Astrocyte (in vitro differentiated cells and primary cell): ENCODE data around the gene VIM. TPM values are rescaled to one million over a fixed set of nuclear protein-coding genes. Genes with fewer than 3 reads are reported as not detected.

Experiments used
- DNase-seq: peaks from one replicate; pipeline ENCODE4 v3.0.0-alpha.2; 2010; ENCODE audit warnings: low read depth
- FAIRE-seq: peaks from 2 replicates; lab custom pipeline; 2011; peaks lifted over from hg19 to GRCh38; lab: Jason Lieb, UNC
- H2AFZ ChIP-seq: 2 replicates; pipeline ENCODE4 v1.6.0; 2012; ENCODE audit warnings: low read depth, low read length, inconsistent platforms
- H3K27ac ChIP-seq: 2 replicates; pipeline ENCODE4 v1.5.1; 2011; ENCODE audit warnings: low read depth, low read length, inconsistent platforms
- H3K27me3 ChIP-seq: 2 replicates; pipeline ENCODE4 v1.6.0; 2011; ENCODE audit warnings: low read length, inconsistent platforms; ENCODE audit not compliant: insufficient read depth
- H3K36me3 ChIP-seq: 2 replicates; pipeline ENCODE4 v1.5.1; 2011; ENCODE audit warnings: low read length, inconsistent platforms; ENCODE audit not compliant: insufficient read depth
- H3K4me1 ChIP-seq: 2 replicates; pipeline ENCODE4 v1.5.1; 2011; ENCODE audit warnings: low read length, inconsistent platforms; ENCODE audit not compliant: insufficient read depth
- H3K4me2 ChIP-seq: 2 replicates; pipeline ENCODE4 v1.6.0; 2012; ENCODE audit warnings: low read length, inconsistent platforms
- H3K4me3 ChIP-seq: 2 replicates; pipeline ENCODE4 v1.5.1; 2011; ENCODE audit warnings: low read depth, mild to moderate bottlenecking, low read length, inconsistent platforms; ENCODE audit not compliant: insufficient read depth
- H3K79me2 ChIP-seq: 2 replicates; pipeline ENCODE4 v1.6.0; 2012; ENCODE audit warnings: mild to moderate bottlenecking, low read length, inconsistent platforms; ENCODE audit not compliant: insufficient read depth
- H3K9ac ChIP-seq: 2 replicates; pipeline ENCODE4 v1.6.0; 2012; ENCODE audit warnings: mild to moderate bottlenecking, low read length, inconsistent platforms
- H3K9me3 ChIP-seq: 2 replicates; pipeline ENCODE4 v1.5.1; 2012; ENCODE audit warnings: low read depth, mild to moderate bottlenecking, low read length, inconsistent platforms; ENCODE audit not compliant: insufficient read depth
- H4K20me1 ChIP-seq: 2 replicates; pipeline ENCODE4 v1.6.0; 2012; ENCODE audit warnings: low read length, inconsistent platforms; ENCODE audit not compliant: insufficient read depth
- H3K27ac Mint-ChIP-seq: one replicate; pipeline ENCODE4 v1.8.0; 2021; ENCODE audit warnings: mild to moderate bottlenecking, mixed read lengths; ENCODE audit not compliant: unreplicated experiment
- H3K27me3 Mint-ChIP-seq: one replicate; pipeline ENCODE4 v1.8.0; 2021; ENCODE audit warnings: low read depth, mixed read lengths; ENCODE audit not compliant: unreplicated experiment
- H3K36me3 Mint-ChIP-seq: one replicate; pipeline ENCODE4 v1.8.0; 2021; ENCODE audit warnings: low read depth, mixed read lengths; ENCODE audit not compliant: unreplicated experiment
- H3K4me1 Mint-ChIP-seq: one replicate; pipeline ENCODE4 v1.8.0; 2021; ENCODE audit warnings: low read depth, mixed read lengths; ENCODE audit not compliant: unreplicated experiment
- H3K4me3 Mint-ChIP-seq: one replicate; pipeline ENCODE4 v1.8.0; 2021; ENCODE audit warnings: mild to moderate bottlenecking, moderate library complexity, mixed read lengths; ENCODE audit not compliant: unreplicated experiment
- H3K9me3 Mint-ChIP-seq: one replicate; pipeline ENCODE4 v1.8.0; 2021; ENCODE audit warnings: mild to moderate bottlenecking, mixed read lengths; ENCODE audit not compliant: unreplicated experiment
- EZH2 ChIP-seq: IDR thresholded peaks from 2 replicates; pipeline ENCODE4 v1.6.1; 2012; ENCODE audit warnings: mild to moderate bottlenecking, low read length, inconsistent platforms; ENCODE audit not compliant: insufficient read depth
- total RNA-seq: library from RNA; stranded (reverse); gene quantifications from 2 replicates; pipeline ENCODE4 v1.2.1, GENCODE V29; 2021
- TF ChIP-seq, protein P1 (sequence below): IDR thresholded peaks from 2 replicates; pipeline ENCODE4 v1.5.1; 2011; ENCODE audit warnings: low read depth, mild to moderate bottlenecking, inconsistent platforms, low read length, moderate library complexity; ENCODE audit not compliant: insufficient read depth

The VIM gene
- total RNA-seq, 1 donor from 2014 or later = 5,400 TPM

DNA sequence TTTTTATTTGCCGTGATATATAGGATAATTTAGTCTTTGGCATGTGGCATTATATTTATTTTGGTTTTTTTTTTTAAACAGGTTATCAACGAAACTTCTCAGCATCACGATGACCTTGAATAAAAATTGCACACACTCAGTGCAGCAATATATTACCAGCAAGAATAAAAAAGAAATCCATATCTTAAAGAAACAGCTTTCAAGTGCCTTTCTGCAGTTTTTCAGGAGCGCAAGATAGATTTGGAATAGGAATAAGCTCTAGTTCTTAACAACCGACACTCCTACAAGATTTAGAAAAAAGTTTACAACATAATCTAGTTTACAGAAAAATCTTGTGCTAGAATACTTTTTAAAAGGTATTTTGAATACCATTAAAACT, 9.1 kb downstream of the VIM start:
- H3K27ac Mint-ChIP-seq = peak overlapping the region; percentile 66
- H3K4me2 ChIP-seq = peak overlapping the region; percentile 82
- H2AFZ ChIP-seq = no peak overlapping the region

DNA sequence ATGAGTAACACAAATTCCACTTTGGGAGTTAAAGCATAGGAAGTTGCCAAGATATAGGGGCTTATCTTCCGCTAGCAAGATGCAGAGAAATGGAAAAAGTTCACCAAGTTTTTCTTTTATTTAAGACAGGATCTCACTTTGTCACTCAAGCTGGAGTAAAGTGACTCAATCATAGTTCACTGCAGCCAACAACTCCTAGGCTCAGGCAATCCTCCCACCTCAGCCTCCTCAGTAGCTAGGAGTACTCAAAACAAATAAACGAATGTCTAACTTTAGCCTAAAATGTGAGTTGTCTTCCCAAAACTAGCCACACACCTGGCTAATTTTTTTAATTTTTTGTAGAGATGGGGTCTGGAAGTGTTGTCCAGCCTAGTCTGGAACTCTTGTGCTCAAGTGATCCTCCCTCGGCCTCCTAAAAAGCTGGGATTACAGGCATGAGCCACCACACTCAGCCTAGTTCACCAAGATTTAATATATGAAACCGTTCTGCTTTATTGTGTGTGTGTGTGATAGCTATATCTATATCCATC, 9.9 kb downstream of the VIM start:
- peak; percentile 49 for FAIRE-seq
- Histone ChIP-seq H3K27me3 (no peaks in the 10 kb centered on the region), H3K4me2 (peak overlapping the region; percentile 2), H3K4me3 (no peak overlapping the region), H3K9ac (peak overlapping the region; percentile 14), H2AFZ (no peak overlapping the region), H3K27ac (peak overlapping the region; percentile 48), H3K79me2 (peaks cover 25% of the 10 kb centered on the region), H3K9me3 (peaks cover 5% of the 10 kb centered on the region), H4K20me1 (peaks cover 57% of the 10 kb centered on the region), H3K4me1 (peaks cover 14% of the 10 kb centered on the region), H3K36me3 (peaks cover 44% of the 10 kb centered on the region)
- Mint-ChIP-seq H3K27ac (peak overlapping the region; percentile 83), H3K27me3 (no peaks in the 10 kb centered on the region), H3K9me3 (peaks cover 2% of the 10 kb centered on the region), H3K4me3 (peak overlapping the region; percentile 74), H3K4me1 (peaks cover 16% of the 10 kb centered on the region), H3K36me3 (peaks cover 36% of the 10 kb centered on the region)
- no peak for DNase-seq
- TF ChIP-seq EZH2 = no peak
- TF ChIP-seq, protein P1, sequence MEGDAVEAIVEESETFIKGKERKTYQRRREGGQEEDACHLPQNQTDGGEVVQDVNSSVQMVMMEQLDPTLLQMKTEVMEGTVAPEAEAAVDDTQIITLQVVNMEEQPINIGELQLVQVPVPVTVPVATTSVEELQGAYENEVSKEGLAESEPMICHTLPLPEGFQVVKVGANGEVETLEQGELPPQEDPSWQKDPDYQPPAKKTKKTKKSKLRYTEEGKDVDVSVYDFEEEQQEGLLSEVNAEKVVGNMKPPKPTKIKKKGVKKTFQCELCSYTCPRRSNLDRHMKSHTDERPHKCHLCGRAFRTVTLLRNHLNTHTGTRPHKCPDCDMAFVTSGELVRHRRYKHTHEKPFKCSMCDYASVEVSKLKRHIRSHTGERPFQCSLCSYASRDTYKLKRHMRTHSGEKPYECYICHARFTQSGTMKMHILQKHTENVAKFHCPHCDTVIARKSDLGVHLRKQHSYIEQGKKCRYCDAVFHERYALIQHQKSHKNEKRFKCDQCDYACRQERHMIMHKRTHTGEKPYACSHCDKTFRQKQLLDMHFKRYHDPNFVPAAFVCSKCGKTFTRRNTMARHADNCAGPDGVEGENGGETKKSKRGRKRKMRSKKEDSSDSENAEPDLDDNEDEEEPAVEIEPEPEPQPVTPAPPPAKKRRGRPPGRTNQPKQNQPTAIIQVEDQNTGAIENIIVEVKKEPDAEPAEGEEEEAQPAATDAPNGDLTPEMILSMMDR = no peak

More for the DNA sequence above, 9.1 kb downstream of the VIM start:
- DNase-seq (no peak), FAIRE-seq (no peak)
- Histone ChIP-seq H3K27me3 (no peaks in the 10 kb centered on the region), H3K4me3 (no peak overlapping the region), H3K79me2 (peaks cover 33% of the 10 kb centered on the region), H3K4me1 (peaks cover 14% of the 10 kb centered on the region), H4K20me1 (peaks cover 65% of the 10 kb centered on the region), H3K9ac (no peak overlapping the region), H3K27ac (no peak overlapping the region), H3K9me3 (peaks cover 5% of the 10 kb centered on the region), H3K36me3 (peaks cover 51% of the 10 kb centered on the region)
- Mint-ChIP-seq H3K9me3 (no peaks in the 10 kb centered on the region), H3K27me3 (no peaks in the 10 kb centered on the region), H3K36me3 (peaks cover 39% of the 10 kb centered on the region), H3K4me3 (peak overlapping the region; percentile 95), H3K4me1 (peaks cover 16% of the 10 kb centered on the region)
- TF ChIP-seq, protein P1 = no peak
- TF ChIP-seq EZH2 = no peak
